ENCODE measurements around the gene ADORA1.

Gene ADORA1

GRCh38 chr1:203174324-203174985 is 46.9 kb downstream of the ADORA1 start:
- H3K9me3 ChIP-seq (ENCODE audit: control insufficient read depth in 1 of 2, low read length in 2 of 2): no peaks in the 10 kb centered on the region
- no peak overlapping the region for H3K27ac ChIP-seq (ENCODE audit: low read length)
- H3K36me3 ChIP-seq (ENCODE audit: control insufficient read depth in 1 of 2, insufficient read depth in 2 of 2, low read length in 2 of 2): no peaks in the 10 kb centered on the region
- H3K27me3 ChIP-seq (ENCODE audit: low read depth, low read length): no peaks in the 10 kb centered on the region
- H3K4me3 ChIP-seq (ENCODE audit: low read depth in 1 of 2, low read length in 2 of 2): no peak overlapping the region
- no peaks in the 10 kb centered on the region for H3K4me1 ChIP-seq (ENCODE audit: control insufficient read depth in 1 of 2, insufficient read depth in 2 of 2, low read length in 2 of 2)

DNA sequence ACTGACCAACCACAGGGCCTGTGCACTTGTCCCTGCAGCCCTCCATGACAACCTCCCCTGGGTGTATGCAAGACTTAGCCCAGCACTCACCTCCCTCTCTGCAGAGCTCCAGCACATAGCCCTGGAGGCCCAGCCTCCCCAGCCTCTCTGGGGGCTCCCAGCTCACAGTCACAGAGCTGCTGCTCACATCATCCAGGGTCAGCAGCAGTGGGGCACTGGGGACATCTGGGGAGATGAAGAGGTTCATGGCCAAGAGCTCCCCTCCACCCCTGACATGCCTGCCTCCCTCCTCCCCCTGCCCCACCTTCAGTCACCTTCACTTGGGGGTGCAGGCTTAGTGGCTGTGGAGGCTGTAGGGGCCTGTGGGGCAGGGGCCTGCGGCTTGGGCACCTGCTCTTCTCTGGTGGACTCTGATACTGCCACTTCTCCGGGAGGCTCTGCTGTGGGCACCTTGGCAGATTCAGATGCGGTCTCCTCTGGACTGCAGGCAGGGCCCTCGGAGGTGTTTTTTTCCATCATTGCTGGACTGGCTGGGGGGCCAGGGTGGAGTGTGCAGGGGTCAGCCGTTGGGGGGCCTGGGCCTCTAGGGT is 47.8 kb downstream of the ADORA1 start, which contains the start of gene MYBPH:
Gene MYBPH (minus strand): TSS at position 590 of the 590 bp plus-strand sequence. CDS start 71 bp downstream, at position 519.
- H3K27me3 ChIP-seq (ENCODE audit: low read depth, low read length): no peaks in the 10 kb centered on the region
- no peaks in the 10 kb centered on the region for H3K4me1 ChIP-seq (ENCODE audit: control insufficient read depth in 1 of 2, insufficient read depth in 2 of 2, low read length in 2 of 2)

DNA sequence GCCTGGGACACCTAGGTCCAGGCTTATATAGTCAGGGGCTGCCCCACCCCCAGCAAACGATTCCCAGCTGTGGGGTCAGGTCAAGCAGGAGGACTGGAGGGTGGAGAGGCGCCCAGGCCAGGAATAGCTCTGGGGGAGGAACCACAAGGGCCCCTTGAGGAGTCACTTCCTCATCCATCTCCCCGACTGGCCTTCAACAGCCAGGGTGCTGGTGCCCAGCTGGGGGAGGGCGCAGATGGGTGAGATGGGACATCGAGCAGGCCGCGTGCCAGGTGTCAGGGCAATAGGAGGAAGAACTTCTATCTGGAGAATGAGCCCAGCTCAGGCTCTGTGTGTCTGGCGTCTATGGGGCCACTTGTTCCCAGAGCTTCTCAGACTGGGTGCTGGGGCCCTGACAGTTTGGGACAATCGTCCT is 48.3 kb downstream of the ADORA1 start:
- H3K9me3 ChIP-seq (ENCODE audit: control insufficient read depth in 1 of 2, low read length in 2 of 2): no peaks in the 10 kb centered on the region
- H3K4me3 ChIP-seq (ENCODE audit: low read depth in 1 of 2, low read length in 2 of 2): no peak overlapping the region
- no peaks in the 10 kb centered on the region for H3K27me3 ChIP-seq (ENCODE audit: low read depth, low read length)
- no peak overlapping the region for H3K27ac ChIP-seq (ENCODE audit: low read length)
- H3K4me1 ChIP-seq (ENCODE audit: control insufficient read depth in 1 of 2, insufficient read depth in 2 of 2, low read length in 2 of 2): no peaks in the 10 kb centered on the region
- H3K36me3 ChIP-seq (ENCODE audit: control insufficient read depth in 1 of 2, insufficient read depth in 2 of 2, low read length in 2 of 2): no peaks in the 10 kb centered on the region

More for the DNA sequence above, 47.8 kb downstream of the ADORA1 start, which contains the start of gene MYBPH:
- no peaks in the 10 kb centered on the region for H3K9me3 ChIP-seq (ENCODE audit: control insufficient read depth in 1 of 2, low read length in 2 of 2)
- no peaks in the 10 kb centered on the region for H3K36me3 ChIP-seq (ENCODE audit: control insufficient read depth in 1 of 2, insufficient read depth in 2 of 2, low read length in 2 of 2)
- no peak within 1 kb of the TSS for H3K4me3 ChIP-seq (ENCODE audit: low read depth in 1 of 2, low read length in 2 of 2)
- H3K27ac ChIP-seq (ENCODE audit: low read length): no peak within 1 kb of the TSS

DNA sequence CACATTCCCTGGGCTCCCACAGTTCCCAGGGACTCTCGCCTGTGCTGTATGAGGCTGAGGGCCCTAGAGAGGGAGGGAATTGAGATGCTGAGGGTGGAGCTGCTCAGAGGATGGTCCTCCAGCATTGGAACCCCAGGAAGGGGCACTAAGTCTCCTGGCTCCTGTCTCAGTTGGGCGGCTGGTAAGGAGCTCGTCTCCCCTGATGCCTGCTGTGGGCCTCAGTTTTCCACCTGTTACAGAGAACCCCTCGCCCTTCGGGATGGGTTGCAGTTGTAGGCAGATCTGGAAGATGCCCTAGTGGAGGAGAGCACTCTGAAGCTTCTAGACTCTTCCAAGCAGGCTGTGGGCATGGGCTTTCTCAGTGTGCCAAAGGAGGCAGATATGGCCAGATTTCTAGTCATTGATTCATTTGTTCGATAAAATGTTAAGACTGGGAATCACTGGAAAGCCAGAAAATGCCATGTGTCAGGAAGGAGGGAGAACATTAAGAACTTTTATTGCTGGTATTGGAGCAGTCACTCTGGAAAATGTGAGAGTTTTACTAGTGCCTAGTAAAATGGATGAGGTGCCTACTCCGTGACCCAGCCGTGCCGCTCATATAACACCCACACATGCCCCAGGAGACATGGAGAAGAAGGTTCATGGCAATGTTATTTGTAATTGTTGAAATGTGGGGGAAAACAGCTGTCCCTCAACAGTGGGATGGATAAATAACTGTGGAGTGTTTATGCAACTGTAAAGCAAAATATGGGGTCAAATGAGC is 48.9 kb downstream of the ADORA1 start:
- Histone ChIP-seq H3K4me3 (ENCODE audit: low read depth in 1 of 2, low read length in 2 of 2) (no peak overlapping the region), H3K4me1 (ENCODE audit: control insufficient read depth in 1 of 2, insufficient read depth in 2 of 2, low read length in 2 of 2) (no peaks in the 10 kb centered on the region), H3K36me3 (ENCODE audit: control insufficient read depth in 1 of 2, insufficient read depth in 2 of 2, low read length in 2 of 2) (no peaks in the 10 kb centered on the region), H3K9me3 (ENCODE audit: control insufficient read depth in 1 of 2, low read length in 2 of 2) (no peaks in the 10 kb centered on the region), H3K27ac (ENCODE audit: low read length) (no peak overlapping the region), H3K27me3 (ENCODE audit: low read depth, low read length) (no peaks in the 10 kb centered on the region)

DNA sequence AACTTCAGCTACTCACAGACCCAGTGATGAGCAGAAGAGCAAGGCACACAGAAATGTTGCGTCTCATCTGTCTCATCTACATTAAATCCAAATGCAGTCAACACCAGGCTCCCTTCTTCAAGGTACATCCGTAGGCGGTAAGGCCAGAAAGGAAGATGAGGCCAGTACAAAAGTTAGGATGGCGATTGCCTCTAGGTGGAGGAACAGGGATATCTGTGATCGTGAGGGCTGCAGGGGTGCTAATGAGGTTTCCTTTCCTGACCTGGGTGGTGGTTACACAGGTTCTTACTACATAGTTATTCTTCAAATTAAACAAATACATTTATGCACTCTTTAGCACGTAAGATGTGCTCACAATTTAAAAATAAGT is 49.5 kb downstream of the ADORA1 start:
- Histone ChIP-seq H3K36me3 (ENCODE audit: control insufficient read depth in 1 of 2, insufficient read depth in 2 of 2, low read length in 2 of 2) (no peaks in the 10 kb centered on the region), H3K4me3 (ENCODE audit: low read depth in 1 of 2, low read length in 2 of 2) (no peak overlapping the region), H3K4me1 (ENCODE audit: control insufficient read depth in 1 of 2, insufficient read depth in 2 of 2, low read length in 2 of 2) (no peaks in the 10 kb centered on the region), H3K9me3 (ENCODE audit: control insufficient read depth in 1 of 2, low read length in 2 of 2) (no peaks in the 10 kb centered on the region), H3K27ac (ENCODE audit: low read length) (no peak overlapping the region), H3K27me3 (ENCODE audit: low read depth, low read length) (no peaks in the 10 kb centered on the region)

GRCh38 chr1:203177470-203178039 is 50.0 kb downstream of the ADORA1 start:
- Histone ChIP-seq H3K27me3 (ENCODE audit: low read depth, low read length) (no peaks in the 10 kb centered on the region), H3K4me3 (ENCODE audit: low read depth in 1 of 2, low read length in 2 of 2) (no peak overlapping the region), H3K4me1 (ENCODE audit: control insufficient read depth in 1 of 2, insufficient read depth in 2 of 2, low read length in 2 of 2) (no peaks in the 10 kb centered on the region), H3K27ac (ENCODE audit: low read length) (no peak overlapping the region), H3K36me3 (ENCODE audit: control insufficient read depth in 1 of 2, insufficient read depth in 2 of 2, low read length in 2 of 2) (no peaks in the 10 kb centered on the region), H3K9me3 (ENCODE audit: control insufficient read depth in 1 of 2, low read length in 2 of 2) (no peaks in the 10 kb centered on the region)

DNA sequence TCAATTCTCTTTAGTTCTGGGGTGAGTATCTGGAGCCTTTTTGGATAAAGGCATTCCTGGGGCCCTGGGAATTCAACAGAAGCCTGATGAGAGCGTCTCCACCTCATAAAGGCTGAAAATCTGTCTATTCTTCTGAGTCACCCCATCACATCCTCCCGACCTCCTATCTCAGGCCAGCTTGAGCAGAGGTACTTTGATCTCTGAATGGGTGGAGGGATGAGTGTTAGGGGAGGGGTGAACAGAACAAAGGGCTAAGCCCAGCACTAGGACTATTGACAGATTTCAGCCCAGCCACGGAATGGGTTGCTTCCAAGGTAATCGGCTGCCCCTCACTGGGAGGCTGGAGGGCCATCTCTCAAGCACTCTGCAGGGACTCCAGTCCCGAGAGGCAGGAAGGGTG is 50.6 kb downstream of the ADORA1 start:
- H3K4me3 ChIP-seq (ENCODE audit: low read depth in 1 of 2, low read length in 2 of 2): no peak overlapping the region
- no peaks in the 10 kb centered on the region for H3K27me3 ChIP-seq (ENCODE audit: low read depth, low read length)
- no peak overlapping the region for H3K27ac ChIP-seq (ENCODE audit: low read length)
- H3K4me1 ChIP-seq (ENCODE audit: control insufficient read depth in 1 of 2, insufficient read depth in 2 of 2, low read length in 2 of 2): no peaks in the 10 kb centered on the region
- no peaks in the 10 kb centered on the region for H3K9me3 ChIP-seq (ENCODE audit: control insufficient read depth in 1 of 2, low read length in 2 of 2)
- H3K36me3 ChIP-seq (ENCODE audit: control insufficient read depth in 1 of 2, insufficient read depth in 2 of 2, low read length in 2 of 2): no peaks in the 10 kb centered on the region

GRCh38 chr1:203178821-203179666 is 51.5 kb downstream of the ADORA1 start:
- Histone ChIP-seq H3K27me3 (ENCODE audit: low read depth, low read length) (no peaks in the 10 kb centered on the region), H3K4me3 (ENCODE audit: low read depth in 1 of 2, low read length in 2 of 2) (no peak overlapping the region), H3K27ac (ENCODE audit: low read length) (no peak overlapping the region), H3K36me3 (ENCODE audit: control insufficient read depth in 1 of 2, insufficient read depth in 2 of 2, low read length in 2 of 2) (no peaks in the 10 kb centered on the region), H3K9me3 (ENCODE audit: control insufficient read depth in 1 of 2, low read length in 2 of 2) (no peaks in the 10 kb centered on the region), H3K4me1 (ENCODE audit: control insufficient read depth in 1 of 2, insufficient read depth in 2 of 2, low read length in 2 of 2) (no peaks in the 10 kb centered on the region)

- Histone ChIP-seq H3K4me1 (ENCODE audit: control insufficient read depth in 1 of 2, insufficient read depth in 2 of 2, low read length in 2 of 2) (no peaks in the 10 kb centered on the region), H3K27me3 (ENCODE audit: low read depth, low read length) (no peaks in the 10 kb centered on the region), H3K36me3 (ENCODE audit: control insufficient read depth in 1 of 2, insufficient read depth in 2 of 2, low read length in 2 of 2) (no peaks in the 10 kb centered on the region), H3K27ac (ENCODE audit: low read length) (no peak overlapping the region), H3K4me3 (ENCODE audit: low read depth in 1 of 2, low read length in 2 of 2) (no peak overlapping the region), H3K9me3 (ENCODE audit: control insufficient read depth in 1 of 2, low read length in 2 of 2) (no peaks in the 10 kb centered on the region)
Observed at GRCh38 chr1:203179667-203180005, 52.1 kb downstream of the ADORA1 start.

DNA sequence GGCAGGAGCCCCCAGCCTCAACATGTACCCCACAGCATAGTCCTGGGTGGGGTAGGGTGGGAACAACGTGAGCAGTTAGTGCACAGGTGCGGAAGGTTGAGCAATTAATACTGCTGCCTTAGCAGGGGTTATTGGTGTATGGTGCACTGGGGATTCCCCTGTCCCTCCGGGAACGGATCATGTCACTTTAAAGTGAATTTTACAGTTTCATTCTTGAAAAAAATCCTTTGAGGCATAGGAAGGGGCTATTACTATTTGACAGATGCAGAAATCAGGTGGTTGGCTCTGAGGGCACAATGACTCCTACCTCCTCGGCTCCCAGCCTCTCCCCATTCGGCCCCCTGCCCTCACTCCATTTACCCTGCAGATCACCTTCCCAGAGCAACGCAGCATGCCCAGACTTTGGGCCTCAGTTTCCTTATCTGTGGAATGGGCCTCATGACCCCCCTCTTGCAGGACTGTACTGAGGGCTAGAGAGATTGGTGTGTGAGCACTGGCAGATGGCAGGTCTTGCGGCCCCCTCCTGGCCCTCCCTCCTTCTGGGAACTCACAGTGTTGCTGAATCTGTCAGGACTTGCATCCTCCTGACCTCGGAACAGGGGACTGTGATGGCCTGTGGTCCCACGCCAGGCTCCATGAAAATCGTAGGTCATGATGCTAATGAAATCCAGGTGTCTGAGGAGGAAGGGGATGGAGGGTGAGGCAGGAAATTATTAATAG is 53.2 kb downstream of the ADORA1 start:
- no peaks in the 10 kb centered on the region for H3K36me3 ChIP-seq (ENCODE audit: control insufficient read depth in 1 of 2, insufficient read depth in 2 of 2, low read length in 2 of 2)
- H3K4me1 ChIP-seq (ENCODE audit: control insufficient read depth in 1 of 2, insufficient read depth in 2 of 2, low read length in 2 of 2): no peaks in the 10 kb centered on the region
- H3K27me3 ChIP-seq (ENCODE audit: low read depth, low read length): no peaks in the 10 kb centered on the region
- no peaks in the 10 kb centered on the region for H3K9me3 ChIP-seq (ENCODE audit: control insufficient read depth in 1 of 2, low read length in 2 of 2)
- H3K4me3 ChIP-seq (ENCODE audit: low read depth in 1 of 2, low read length in 2 of 2): no peak overlapping the region
- no peak overlapping the region for H3K27ac ChIP-seq (ENCODE audit: low read length)
